Activated T-cell treated with anti-CD3 and anti-CD28 coated beads for 4 hours (primary cell): Measurements from ENCODE around the gene OBSCN.

Experiments used
- DNase-seq: peaks from one replicate; pipeline ENCODE4 v3.0.0-alpha.2; 2020

OBSCN gene

DNA sequence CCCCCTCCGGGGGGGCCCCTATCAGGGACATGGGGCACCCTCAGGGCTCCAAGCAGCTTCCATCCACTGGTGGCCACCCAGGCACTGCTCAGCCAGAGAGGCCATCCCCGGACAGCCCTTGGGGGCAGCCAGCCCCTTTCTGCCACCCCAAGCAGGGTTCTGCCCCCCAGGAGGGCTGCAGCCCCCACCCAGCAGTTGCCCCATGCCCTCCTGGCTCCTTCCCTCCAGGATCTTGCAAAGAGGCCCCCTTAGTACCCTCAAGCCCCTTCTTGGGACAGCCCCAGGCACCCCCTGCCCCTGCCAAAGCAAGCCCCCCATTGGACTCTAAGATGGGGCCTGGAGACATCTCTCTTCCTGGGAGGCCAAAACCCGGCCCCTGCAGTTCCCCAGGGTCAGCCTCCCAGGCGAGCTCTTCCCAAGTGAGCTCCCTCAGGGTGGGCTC lies 163.9 kb downstream of the OBSCN start:
- no peak for DNase-seq

DNA sequence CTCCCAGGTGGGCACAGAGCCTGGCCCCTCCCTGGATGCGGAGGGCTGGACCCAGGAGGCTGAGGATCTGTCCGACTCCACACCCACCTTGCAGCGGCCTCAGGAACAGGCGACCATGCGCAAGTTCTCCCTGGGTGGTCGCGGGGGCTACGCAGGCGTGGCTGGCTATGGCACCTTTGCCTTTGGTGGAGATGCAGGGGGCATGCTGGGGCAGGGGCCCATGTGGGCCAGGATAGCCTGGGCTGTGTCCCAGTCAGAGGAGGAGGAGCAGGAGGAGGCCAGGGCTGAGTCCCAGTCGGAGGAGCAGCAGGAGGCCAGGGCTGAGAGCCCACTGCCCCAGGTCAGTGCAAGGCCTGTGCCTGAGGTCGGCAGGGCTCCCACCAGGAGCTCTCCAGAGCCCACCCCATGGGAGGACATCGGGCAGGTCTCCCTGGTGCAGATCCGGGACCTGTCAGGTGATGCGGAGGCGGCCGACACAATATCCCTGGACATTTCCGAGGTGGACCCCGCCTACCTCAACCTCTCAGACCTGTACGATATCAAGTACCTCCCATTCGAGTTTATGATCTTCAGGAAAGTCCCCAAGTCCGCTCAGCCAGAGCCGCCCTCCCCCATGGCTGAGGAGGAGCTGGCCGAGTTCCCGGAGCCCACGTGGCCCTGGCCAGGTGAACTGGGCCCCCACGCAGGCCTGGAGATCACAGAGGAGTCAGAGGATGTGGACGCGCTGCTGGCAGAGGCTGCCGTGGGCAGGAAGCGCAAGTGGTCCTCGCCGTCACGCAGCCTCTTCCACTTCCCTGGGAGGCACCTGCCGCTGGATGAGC lies 164.5 kb downstream of the OBSCN start:
- DNase-seq, result no peak

DNA sequence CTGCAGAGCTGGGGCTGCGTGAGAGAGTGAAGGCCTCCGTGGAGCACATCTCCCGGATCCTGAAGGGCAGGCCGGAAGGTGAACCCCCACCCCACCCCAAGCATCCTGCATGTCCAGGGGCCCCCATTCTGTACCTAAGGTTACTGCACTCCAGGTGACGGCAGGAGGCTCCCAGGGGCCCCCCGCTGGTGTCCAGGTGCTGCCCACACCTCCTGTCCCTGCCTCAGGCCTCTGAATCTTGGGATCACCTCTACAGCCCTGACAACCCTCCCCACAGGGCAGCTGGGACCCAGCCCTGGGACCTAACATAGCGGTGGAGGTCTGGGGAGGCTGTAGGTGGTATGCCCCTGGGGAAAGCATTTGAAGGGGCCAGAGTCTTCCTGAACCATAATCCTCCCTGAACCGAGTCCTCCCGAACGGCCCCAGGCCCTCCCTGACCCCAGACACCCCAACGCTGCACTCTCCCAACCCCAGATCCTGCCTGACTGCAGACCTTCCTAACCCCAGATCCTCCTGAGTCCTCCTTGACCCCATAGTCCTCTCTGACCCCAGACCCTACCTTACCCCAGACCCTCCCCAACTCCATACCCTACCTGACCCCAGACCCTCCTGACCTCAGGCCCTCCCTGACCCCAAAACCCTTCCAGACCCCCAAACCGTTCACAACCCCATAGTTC lies 165.3 kb downstream of the OBSCN start:
- no peak for DNase-seq

DNA sequence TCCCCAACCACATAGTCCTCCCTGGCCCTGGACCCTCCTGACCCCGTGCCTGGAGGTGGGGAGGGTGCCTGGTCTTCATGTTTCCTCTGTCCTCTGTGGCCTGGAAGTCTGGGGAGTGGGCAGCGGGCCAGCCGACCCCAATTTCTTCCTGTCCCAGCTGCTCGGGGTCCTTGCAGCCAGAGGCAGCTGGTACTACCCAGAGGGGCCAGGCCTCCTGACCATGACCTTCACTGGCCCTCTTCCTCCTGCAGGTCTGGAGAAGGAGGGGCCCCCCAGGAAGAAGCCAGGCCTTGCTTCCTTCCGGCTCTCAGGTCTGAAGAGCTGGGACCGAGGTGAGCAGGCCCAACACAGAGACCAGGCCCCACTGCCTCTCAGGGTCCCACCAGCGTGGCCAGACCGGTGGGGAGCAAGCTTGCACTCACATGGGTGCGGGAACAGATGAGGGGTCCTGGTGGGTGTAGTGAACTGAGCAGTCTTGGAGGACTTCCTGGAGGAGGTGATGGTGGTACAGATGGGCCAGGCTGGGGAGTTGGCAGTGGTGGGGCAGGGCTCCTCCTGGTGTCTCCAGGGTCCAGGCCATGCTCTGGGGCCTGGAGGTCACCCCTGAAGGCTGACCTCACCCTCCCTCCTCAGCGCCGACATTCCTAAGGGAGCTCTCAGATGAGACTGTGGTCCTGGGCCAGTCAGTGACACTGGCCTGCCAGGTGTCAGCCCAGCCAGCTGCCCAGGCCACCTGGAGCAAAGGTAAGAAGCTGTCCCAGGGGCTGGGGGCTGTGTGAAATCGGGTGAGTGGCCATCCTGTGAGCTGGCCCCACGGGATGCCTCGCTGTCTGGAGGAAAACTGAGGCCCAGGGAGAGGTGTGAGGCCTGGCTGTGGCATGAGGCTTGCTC lies 166.1 kb downstream of the OBSCN start:
- no peak for DNase-seq

DNA sequence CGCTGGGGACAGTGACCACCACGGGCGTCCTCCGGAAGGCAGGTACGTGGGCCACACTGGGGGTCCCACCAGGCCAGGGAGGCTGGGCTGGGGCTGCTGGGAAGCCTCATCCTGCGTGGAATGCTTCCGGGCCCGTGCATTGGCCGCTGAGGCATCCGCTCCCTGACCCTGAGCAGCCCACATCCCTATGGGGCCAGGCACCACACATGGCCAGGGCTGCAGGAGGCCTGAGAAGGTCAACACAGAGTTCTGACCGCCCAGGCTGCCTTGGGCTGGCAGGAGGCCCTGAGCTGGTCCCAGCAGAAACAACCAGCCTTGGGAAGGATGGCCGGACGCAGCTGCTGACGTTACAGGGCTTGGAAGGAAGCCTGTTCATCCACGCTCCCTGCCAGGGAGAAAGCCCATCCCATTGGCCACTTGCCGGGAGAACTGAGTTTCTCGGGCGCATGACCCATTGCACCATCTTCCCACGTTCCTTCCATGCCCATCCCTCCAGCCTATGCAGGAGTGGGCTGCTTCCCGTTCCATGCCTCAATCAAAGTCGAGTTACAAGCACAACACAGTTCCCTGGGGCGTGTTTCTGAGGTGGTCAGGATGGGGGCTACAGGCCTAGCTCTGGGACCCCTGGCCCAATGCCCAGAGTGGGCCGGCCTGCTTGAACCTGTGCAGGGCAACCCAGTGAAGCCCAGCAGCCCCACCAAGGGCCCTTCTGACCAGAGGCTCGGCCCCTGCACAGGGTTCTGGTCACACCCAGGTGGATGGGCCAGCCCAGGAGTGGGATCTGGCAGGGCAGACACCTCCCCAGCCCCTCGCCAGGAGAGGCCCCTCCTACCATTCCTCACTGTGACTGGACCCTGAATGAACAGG lies 167.1 kb downstream of the OBSCN start:
- DNase-seq, result no peak

DNA sequence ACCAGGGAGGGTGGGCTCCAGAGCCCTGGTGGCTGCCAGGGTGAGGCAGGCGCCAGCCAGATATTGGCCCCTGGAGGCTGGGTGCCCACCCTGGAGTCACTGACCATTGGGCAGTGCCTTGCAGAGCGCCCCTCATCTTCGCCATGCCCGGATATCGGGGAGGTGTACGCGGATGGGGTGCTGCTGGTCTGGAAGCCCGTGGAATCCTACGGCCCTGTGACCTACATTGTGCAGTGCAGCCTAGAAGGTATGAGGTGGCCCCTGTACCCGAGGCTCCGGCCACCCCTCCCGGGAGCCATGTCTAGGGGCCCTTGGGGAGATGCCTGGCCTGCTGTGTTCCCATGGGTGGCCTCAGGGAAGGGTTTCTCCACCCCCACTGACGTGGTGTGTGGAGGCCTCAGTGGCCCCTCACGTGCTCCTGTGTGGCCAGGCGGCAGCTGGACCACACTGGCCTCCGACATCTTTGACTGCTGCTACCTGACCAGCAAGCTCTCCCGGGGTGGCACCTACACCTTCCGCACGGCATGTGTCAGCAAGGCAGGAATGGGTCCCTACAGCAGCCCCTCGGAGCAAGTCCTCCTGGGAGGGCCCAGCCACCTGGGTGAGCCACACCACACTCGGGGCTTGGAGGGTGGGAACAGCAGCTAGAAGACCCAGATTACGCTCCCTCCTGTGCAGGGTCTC lies 167.9 kb downstream of the OBSCN start:
- no peak for DNase-seq

DNA sequence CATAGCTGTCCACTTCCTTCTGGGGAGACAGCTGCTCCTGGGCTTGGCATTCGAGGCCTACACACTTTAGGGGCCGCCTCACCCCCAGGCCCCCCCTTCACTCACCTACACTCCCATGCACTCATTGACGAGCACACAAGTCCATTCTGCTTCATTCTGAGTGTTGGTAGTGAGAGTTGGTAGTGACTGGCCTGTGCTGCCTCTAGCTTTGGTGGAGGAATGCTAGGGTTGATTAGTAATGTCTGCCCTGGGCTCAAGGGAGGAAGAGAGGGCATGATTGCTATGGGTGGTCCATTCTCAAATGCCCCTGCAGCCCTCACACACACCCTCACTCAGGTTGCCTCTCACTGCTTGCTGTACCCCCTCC lies 168.4 kb downstream of the OBSCN start:
- DNase-seq, result no peak

DNA sequence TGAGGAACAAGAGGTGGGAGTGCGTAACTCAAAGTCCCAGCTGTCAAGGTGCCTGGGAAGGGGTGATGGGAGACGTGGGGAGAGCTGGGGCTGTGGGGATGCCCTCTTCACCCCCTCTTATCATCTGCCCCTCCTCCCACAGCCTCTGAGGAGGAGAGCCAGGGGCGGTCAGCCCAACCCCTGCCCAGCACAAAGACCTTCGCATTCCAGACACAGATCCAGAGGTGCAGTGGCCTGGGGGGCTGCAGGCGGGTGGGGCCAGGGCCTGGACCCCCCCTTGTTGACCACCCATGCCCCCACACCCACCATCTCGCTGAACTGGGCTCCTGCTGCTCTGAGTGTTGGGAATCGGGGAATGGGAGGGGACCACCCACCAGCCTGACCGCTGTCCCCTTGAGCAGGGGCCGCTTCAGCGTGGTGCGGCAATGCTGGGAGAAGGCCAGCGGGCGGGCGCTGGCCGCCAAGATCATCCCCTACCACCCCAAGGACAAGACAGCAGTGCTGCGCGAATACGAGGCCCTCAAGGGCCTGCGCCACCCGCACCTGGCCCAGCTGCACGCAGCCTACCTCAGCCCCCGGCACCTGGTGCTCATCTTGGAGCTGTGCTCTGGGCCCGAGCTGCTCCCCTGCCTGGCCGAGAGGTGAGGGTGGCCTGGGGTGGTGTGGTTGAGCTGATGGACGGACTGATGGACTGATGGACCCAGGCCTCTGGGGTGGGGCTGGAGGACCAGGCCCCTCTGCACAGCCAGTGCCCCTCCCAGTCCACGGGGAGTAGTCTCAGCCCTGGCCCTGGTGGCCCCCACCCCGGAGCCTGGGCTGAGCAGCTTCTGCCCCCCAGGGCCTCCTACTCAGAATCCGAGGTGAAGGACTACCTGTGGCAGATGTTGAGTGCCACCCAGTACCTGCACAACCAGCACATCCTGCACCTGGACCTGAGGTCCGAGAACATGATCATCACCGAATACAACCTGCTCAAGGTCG lies 169.1 kb downstream of the OBSCN start:
- DNase-seq, result no peak

DNA sequence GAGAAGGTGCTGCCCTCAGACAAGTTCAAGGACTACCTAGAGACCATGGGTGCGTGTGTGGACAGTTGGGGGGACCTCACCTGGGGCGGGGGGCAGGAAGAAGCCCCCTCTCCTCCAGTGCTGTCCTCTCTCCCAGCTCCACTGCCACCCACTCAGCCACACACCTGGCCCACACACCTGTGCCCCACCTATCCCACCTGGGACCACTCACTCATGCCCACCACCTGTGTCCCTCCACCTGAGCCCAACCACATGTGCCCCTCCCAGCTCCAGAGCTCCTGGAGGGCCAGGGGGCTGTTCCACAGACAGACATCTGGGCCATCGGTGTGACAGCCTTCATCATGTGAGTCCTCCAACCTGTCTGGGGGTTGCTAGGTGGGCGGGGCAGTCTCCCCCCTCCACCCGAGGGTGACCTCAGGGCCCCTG lies 169.8 kb downstream of the OBSCN start:
- no peak for DNase-seq

DNA sequence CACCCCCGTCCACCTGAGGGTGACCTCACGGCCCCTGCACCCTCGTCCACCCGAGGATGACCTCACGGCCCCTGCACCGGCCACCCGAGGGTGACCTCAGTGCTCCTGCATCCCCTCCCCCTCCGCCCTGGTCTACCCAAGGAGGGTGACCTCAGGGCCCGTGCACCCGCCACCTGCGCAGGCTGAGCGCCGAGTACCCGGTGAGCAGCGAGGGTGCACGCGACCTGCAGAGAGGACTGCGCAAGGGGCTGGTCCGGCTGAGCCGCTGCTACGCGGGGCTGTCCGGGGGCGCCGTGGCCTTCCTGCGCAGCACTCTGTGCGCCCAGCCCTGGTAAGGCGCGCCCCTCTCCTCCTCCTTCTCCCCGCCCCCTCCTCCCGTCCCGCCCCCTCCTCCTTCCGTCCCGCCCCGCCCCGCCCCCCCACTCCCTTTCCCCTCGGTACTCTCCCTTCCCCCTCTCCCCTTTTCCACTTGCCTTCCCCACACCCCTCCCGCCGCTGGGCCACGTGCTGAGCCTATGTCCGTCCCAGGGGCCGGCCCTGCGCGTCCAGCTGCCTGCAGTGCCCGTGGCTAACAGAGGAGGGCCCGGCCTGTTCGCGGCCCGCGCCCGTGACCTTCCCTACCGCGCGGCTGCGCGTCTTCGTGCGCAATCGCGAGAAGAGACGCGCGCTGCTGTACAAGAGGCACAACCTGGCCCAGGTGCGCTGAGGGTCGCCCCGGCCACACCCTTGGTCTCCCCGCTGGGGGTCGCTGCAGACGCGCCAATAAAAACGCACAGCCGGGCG lies 170.4 kb downstream of the OBSCN start:
- DNase-seq, result peak; percentile 7

DNA sequence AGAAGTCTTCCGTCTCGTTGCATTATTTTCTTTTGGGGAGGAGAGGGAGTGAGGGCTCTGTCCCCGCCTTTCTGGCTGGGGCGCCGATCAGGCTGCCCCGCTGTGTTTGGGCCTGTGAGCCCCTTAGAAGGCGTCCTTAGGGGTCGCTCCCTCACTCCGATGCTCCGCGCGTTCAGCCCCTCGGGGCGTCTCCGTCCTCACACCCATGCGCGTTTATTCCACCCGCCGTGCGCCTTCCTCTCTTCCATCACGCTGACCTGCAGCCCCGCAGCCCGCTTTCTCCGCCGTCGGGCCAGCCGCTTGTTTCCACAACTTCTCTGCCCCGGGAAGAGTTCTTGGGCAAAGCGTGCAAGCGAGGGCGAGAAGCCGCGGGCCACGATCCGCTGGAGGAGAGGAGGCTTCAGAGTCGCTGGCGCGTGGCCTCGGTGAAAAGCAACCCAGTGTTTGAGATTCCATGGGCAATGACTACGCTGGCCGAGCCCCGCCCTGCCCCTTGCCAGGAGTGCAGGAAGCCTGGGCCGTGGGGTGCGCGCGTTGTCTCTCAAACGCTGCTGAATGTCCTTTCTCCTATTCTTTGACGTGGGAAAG lies 171.1 kb downstream of the OBSCN start:
- DNase-seq, result no peak

DNA sequence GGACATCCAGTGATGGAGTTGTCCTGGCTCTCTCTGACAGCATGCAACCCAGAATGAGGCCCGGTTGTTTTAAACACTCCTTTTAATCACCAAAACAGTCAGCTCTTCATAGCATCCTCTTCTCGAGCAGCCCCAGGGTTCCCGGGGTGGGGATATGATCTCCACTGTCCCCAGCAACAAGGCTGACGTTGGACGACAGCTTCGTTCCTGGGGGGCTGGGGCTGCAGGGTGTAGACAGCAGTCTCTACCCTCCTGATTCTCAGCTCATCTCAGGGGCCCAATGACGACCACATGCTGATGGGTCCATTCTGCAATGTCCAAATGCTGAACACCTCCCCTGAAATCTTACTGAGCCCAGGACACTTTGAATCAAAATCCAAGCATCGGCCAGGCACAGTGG lies 171.8 kb downstream of the OBSCN start:
- no peak for DNase-seq

DNA sequence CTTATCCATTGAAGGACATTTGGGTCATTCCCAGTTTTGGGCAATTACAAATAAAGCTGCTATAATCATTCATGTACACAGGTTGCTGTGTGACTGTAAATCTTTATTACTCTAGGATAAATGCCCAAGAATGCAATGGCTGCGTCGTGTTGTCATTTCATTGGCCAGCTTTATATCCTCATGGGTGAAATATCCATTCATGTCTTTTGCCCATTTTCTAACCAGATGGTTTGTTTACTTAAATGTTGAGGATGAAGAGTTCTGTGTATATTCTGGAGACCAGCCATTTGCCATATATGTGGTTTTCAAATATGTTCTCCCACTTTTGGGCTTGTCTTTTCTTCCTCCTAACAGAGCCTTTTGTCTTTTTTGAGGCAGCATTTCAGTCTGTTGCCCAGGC lies 173.5 kb downstream of the OBSCN start:
- no peak for DNase-seq

DNA sequence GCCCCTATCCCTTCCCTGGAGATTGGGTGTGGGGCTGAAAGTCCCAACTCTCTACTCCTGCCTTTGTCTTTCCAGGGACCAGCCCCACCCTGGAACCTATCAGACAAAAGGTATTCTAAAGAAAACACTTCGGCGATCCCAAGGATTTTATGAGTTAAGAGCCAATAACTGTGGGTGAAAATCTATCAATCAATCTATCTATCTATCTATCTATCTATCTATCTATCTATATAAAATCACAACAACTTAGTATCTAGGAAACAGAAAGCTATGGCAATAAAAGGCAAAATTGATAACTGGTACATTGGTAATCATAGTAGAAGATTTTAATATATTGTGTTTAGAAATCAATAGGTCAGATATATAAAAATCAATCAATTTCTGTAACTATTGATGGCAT lies 175.9 kb downstream of the OBSCN start:
- no peak for DNase-seq

DNA sequence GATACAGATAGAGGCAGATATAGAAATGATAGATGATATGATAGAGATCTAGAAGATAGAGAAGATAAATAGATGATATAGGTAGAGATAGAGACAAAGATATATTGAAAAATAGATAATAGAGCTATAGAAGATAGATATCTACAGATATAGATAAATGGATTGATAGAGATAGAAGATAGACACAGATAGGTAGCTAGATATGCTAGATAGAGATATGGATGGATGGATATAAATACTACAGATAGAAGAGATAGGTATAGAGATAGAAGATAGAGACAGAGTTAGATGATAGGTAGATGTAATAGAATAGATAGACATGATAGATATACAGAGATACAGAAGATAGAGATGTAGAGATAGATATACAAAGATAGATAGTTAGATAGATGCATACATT lies 177.4 kb downstream of the OBSCN start:
- no peak for DNase-seq

DNA sequence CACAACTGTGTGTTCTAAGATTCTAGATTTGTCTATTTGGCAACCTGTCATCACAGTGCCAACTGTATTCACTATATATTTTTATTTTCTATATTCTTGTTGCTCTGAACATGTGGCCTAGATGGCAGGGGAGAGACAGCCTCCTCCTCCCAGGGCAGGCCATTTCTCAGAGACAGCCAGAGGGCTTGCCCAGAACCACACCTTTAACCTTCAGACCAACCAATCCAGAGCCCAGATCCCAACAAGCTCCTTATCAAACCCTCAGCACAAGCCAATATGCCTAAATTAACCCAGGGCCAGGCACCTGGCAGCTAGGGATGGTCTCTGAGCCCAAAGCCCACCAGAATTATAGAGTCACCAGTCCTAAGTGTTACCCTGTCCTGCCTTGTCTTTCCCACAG lies 179.5 kb downstream of the OBSCN start:
- no peak for DNase-seq

DNA sequence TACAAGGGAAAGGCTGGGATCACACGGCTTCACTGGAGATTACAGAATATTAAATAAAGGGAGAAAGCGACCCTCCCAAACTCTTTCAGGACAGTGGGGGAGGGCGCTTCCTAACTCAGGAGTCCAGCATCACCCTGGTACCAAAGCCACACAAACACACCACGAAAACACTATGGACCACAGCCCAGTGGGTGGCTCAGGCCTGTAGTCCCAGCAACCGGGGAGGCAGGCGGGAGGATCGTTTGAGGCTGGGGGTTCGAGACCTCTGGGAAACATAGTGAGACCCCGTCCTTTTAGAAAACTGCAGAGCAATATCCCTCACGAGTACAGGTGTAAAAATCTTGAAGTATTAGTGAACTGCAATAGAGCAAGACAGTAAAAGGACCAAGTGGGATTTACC lies 182.8 kb downstream of the OBSCN start:
- DNase-seq, result no peak

DNA sequence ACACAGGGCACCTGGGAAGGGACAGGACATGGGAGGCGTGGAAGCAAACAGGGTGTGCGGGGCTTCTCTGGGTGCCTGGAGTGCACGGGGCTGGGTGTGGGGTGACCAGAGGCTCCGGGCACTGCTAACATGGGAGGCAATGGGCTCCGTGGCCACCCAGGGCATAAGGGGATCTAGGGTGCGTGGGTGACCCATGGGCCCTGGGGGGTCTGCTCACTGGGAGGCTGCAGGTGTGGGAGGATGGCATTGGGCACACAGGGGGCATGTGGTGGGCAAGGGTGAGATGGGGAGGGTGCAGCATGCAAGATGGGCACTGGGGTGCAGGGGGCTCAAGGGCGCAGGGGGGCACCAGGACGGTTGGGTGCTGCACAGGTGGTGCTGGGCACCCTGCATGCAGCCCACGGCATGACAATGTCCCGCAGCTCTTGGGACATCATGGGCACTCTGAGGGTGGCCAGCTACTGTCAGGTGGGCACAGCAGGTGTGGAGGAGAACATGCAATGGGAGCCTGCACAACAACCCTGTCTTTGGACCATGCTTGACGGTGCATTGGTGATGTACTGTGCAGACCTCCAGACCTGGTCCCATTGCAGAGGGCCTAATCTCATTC lies 183.7 kb downstream of the OBSCN start:
- DNase-seq, result no peak
